ENCODE measurements around the gene OXSM. TPM values are rescaled to one million over a fixed set of nuclear protein-coding genes. Genes with fewer than 3 reads are reported as not detected.

Gene OXSM
- total and polyA plus RNA-seq, 7 experiments from 2014 or later, result 10.6 to 21.2 (median 13.8) TPM

- Histone ChIP-seq H3K9me3 (ENCODE audit: control insufficient read depth in 2 of 3, low read length in 3 of 3) (no peaks in the 10 kb centered on the region), H3K4me1 (ENCODE audit: control insufficient read depth in 2 of 2, insufficient read depth in 2 of 2, low read length in 2 of 2) (no peaks in the 10 kb centered on the region), H3K27me3 (ENCODE audit: control insufficient read depth in 2 of 2, insufficient read depth in 2 of 2, low read length in 2 of 2) (no peaks in the 10 kb centered on the region), H3K4me3 (ENCODE audit: low read length) (no peak overlapping the region), H3K36me3 (ENCODE audit: control insufficient read depth in 2 of 3, insufficient read depth in 3 of 3, low read length in 3 of 3) (no peaks in the 10 kb centered on the region), H3K27ac (ENCODE audit: low read depth, low read length) (no peak overlapping the region)
- intact Hi-C loops (cut with micrococcal nuclease), result no loop called here
- peaks cover 3 to 12% (median 7%) of the 10 kb centered on the region in 7 donors for H3K4me1 Mint-ChIP-seq
- peaks cover 0 to 14% (median 3%) of the 10 kb centered on the region in 11 donors for H3K9me3 Mint-ChIP-seq
- H3K4me3 Mint-ChIP-seq, result no peak overlapping the region
- ChIA-PET CTCF (no interaction called here), POLR2A (no interaction called here)
- no peak overlapping the region for H3K27ac Mint-ChIP-seq
- ATAC-seq (no peak), DNase-seq (no peak)
- peaks cover 0 to 3% (median 0%) of the 10 kb centered on the region in 5 donors for H3K36me3 Mint-ChIP-seq
- H3K27me3 Mint-ChIP-seq, result peaks cover 4 to 27% (median 9%) of the 10 kb centered on the region in 5 donors
These were observed 50.2 kb downstream of the OXSM start for GRCh38 chr3:25840099-25840498.

DNA sequence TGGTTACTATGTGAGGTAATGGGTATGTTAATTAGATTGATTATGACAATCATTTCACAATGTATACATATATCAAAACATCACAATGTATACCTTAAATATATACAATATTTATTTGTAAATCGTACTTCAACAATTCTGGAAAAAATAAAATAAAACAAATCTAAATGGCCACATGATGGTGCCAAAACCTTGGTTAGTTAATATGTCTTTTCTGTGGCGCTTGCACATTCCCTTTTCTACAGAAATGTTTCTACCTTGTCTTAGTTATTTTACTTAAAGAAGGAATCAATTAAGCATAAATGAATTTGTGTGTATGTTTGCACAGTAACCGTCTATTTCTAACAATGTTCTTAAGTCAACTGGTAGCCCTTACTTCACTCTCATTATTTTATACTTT is 53.4 kb downstream of the OXSM start:
- Histone ChIP-seq H3K36me3 (ENCODE audit: control insufficient read depth in 2 of 3, insufficient read depth in 3 of 3, low read length in 3 of 3) (no peaks in the 10 kb centered on the region), H3K4me1 (ENCODE audit: control insufficient read depth in 2 of 2, insufficient read depth in 2 of 2, low read length in 2 of 2) (no peaks in the 10 kb centered on the region), H3K27me3 (ENCODE audit: control insufficient read depth in 2 of 2, insufficient read depth in 2 of 2, low read length in 2 of 2) (no peaks in the 10 kb centered on the region), H3K9me3 (ENCODE audit: control insufficient read depth in 2 of 3, low read length in 3 of 3) (no peaks in the 10 kb centered on the region), H3K27ac (ENCODE audit: low read depth, low read length) (no peak overlapping the region), H3K4me3 (ENCODE audit: low read length) (no peak overlapping the region)
- H3K4me3 Mint-ChIP-seq, result no peak overlapping the region
- intact Hi-C loops (cut with micrococcal nuclease), result no loop called here
- no peak for DNase-seq
- peaks cover 0 to 32% (median 4%) of the 10 kb centered on the region in 5 donors for H3K27me3 Mint-ChIP-seq
- H3K4me1 Mint-ChIP-seq, result peaks cover 0 to 7% (median 4%) of the 10 kb centered on the region in 7 donors
- no peak for ATAC-seq
- ChIA-PET CTCF (no interaction called here), POLR2A (no interaction called here)
- peaks cover 0 to 4% (median 0%) of the 10 kb centered on the region in 11 donors for H3K9me3 Mint-ChIP-seq
- no peaks in the 10 kb centered on the region for H3K36me3 Mint-ChIP-seq
- H3K27ac Mint-ChIP-seq, result no peak overlapping the region

Other genes starting within 250 kb of the OXSM start
- 100 to 1,000 TPM; 109 to 190 (median 127) TPM for gene TOP2B, start 125.2 kb upstream of the OXSM start, total RNA-seq
- 100 to 1,000 TPM in 1 of 2 donors, 10 to 100 TPM in 1; 66.6 to 118 TPM for gene TOP2B, start 125.2 kb upstream of the OXSM start, polyA plus RNA-seq
- 10 to 100 TPM; 66.1 to 84.1 (median 70.4) TPM for gene NGLY1, start 6.6 kb upstream of the OXSM start, total RNA-seq
- gene NGLY1, start 6.6 kb upstream of the OXSM start, polyA plus RNA-seq, result 10 to 100 TPM; 39.7 to 53.0 TPM